HCT116 (cell line): ENCODE measurements around the gene CAMK2G. TPM values are rescaled to one million over a fixed set of nuclear protein-coding genes. Genes with fewer than 3 reads are reported as not detected.

ENCODE experiments used
- ATAC-seq: fragments of 200-7000 bp; cut with Tn5 transposase; 2 replicates; pipeline ENCODE4 v1.9.1; 2020; ENCODE audit warnings: mild to moderate bottlenecking, moderate library complexity
- BruUV-seq: library from RNA; stranded (reverse); fragments of 400-500 nt; replicated peaks from 2 replicates; lab custom pipeline; 2021; lab: Mats Ljungman, UMichigan
- CTCF ChIA-PET: fragments of 300-600 bp; sonication (Branson Sonifier 250); formaldehyde crosslinking; loops from one replicate; lab custom pipeline; 2021; ENCODE audit warnings: antibody characterized with exemption; lab: Charles Lee
- POLR2A ChIA-PET: fragments of 300-600, 350-600 bp; sonication (Branson Sonifier 250); formaldehyde crosslinking; loops from one replicate; lab custom pipeline; 2021; ENCODE audit warnings: antibody characterized with exemption; lab: Charles Lee
- RAD21 ChIA-PET, 2 experiments: fragments of 300-600 bp; sonication (Branson Sonifier 250); formaldehyde crosslinking; loops; one replicate each; lab custom pipeline; 2023; ENCODE audit warnings: low total read pairs in 2 of 2; ENCODE audit not compliant: uncharacterized antibody in 2 of 2, unreplicated experiment in 2 of 2, low non-redundant PET in 1 of 2; lab: Charles Lee
- DNase-seq: peaks from one replicate; pipeline ENCODE4 v3.0.0-alpha.2; 2010; ENCODE audit warnings: low read depth, low spot score
- H2AFZ ChIP-seq: fragments of 200-600 bp; shearing (Covaris generic), sonication (generic); 2 replicates; pipeline ENCODE4 v1.6.1; 2017; ENCODE audit warnings: low read depth, mixed run types, mixed read lengths, antibody characterized with exemption, low read length; ENCODE audit not compliant: poor library complexity, severe bottlenecking
- H3K27ac ChIP-seq: 2 replicates; pipeline ENCODE4 v1.5.1; 2012; ENCODE audit warnings: low read depth, low read length
- H3K27me3 ChIP-seq: fragments of 200-600 bp; sonication (generic); 2 replicates; pipeline ENCODE4 v1.6.1; 2016; ENCODE audit warnings: mixed run types, low read length, mixed read lengths; ENCODE audit not compliant: insufficient read depth
- H3K36me3 ChIP-seq, 2 experiments: fragments of 200-500 bp in 1 of 2; fragments of 200-600 bp in 1 of 2; sonication (Bioruptor generic) in 1 of 2; sonication (generic) in 1 of 2; 2 replicates each; pipeline versions ENCODE4 v1.5.1 to v1.6.1; 2014 to 2016; ENCODE audit warnings: low read length in 2 of 2, inconsistent platforms in 1 of 2, mixed read lengths in 1 of 2, mixed run types in 1 of 2; ENCODE audit not compliant: insufficient read depth in 2 of 2, control insufficient read depth in 1 of 2
- H3K4me1 ChIP-seq, 2 experiments: fragments of 200-600 bp in 1 of 2; sonication (generic) in 1 of 2; 2 replicates each; pipeline versions ENCODE4 v1.5.1 to v1.6.1; 2012 to 2017; ENCODE audit warnings: low read length in 2 of 2, inconsistent platforms in 1 of 2, mild to moderate bottlenecking in 1 of 2, mixed read lengths in 1 of 2, mixed run types in 1 of 2, moderate library complexity in 1 of 2; ENCODE audit not compliant: insufficient read depth in 2 of 2, control insufficient read depth in 1 of 2
- H3K4me2 ChIP-seq: fragments of 200-600 bp; sonication (generic); 2 replicates; pipeline ENCODE4 v1.6.1; 2017; ENCODE audit warnings: mixed run types, low read length, mixed read lengths
- H3K4me3 ChIP-seq, 2 experiments: fragments of 200-600 bp in 1 of 2; sonication (generic) in 1 of 2; replicated peaks in 1 of 2; 2 replicates each; pipeline ENCODE4 v1.5.1; 2011 to 2016; ENCODE audit warnings: low read length in 2 of 2, control low read depth in 1 of 2, low read depth in 1 of 2, mild to moderate bottlenecking in 1 of 2, mixed read lengths in 1 of 2, mixed run types in 1 of 2
- H3K79me2 ChIP-seq: fragments of 200-600 bp; sonication (generic); 2 replicates; pipeline ENCODE4 v1.6.1; 2017; ENCODE audit warnings: mild to moderate bottlenecking, mixed run types, low read length, moderate library complexity, mixed read lengths; ENCODE audit not compliant: insufficient read depth
- H3K9ac ChIP-seq: fragments of 200-600 bp; sonication (generic); 2 replicates; pipeline ENCODE4 v1.6.1; 2016; ENCODE audit warnings: low read length, mixed read lengths
- H3K9me2 ChIP-seq: fragments of 200-600 bp; sonication (generic), shearing (Covaris generic); 2 replicates; pipeline ENCODE4 v1.6.1; 2017; ENCODE audit warnings: mixed run types, mild to moderate bottlenecking, moderate library complexity; ENCODE audit not compliant: insufficient read depth
- H3K9me3 ChIP-seq, 2 experiments: fragments of 200-500 bp in 1 of 2; fragments of 200-600 bp in 1 of 2; sonication (Bioruptor generic) in 1 of 2; sonication (generic) in 1 of 2; 2 replicates each; pipeline ENCODE4 v1.6.1; 2014 to 2017; ENCODE audit warnings: low read length in 2 of 2, mixed read lengths in 2 of 2, inconsistent platforms in 1 of 2, low read depth in 1 of 2, mild to moderate bottlenecking in 1 of 2, mixed run types in 1 of 2, moderate library complexity in 1 of 2; ENCODE audit not compliant: control insufficient read depth in 1 of 2, insufficient read depth in 1 of 2
- H4K20me1 ChIP-seq: fragments of 200-600 bp; sonication (generic), shearing (Covaris generic); 2 replicates; pipeline ENCODE4 v1.6.1; 2017; ENCODE audit warnings: mixed run types, mild to moderate bottlenecking, moderate library complexity; ENCODE audit not compliant: insufficient read depth
- CBX3 ChIP-seq: IDR thresholded peaks from 2 replicates; pipeline ENCODE4 v1.6.1; 2012; ENCODE audit warnings: low read depth
- CTCF ChIP-seq, 3 experiments: fragments of 200-600 bp in 1 of 3; sonication (generic) in 1 of 3; IDR thresholded peaks in 2 of 3; conservative IDR thresholded peaks in 1 of 3; 2 replicates each; pipeline ENCODE4 v1.5.1; 2012 to 2017; ENCODE audit warnings: low read depth in 2 of 3, low read length in 2 of 3, antibody characterized with exemption in 1 of 3, borderline replicate concordance in 1 of 3, control low read depth in 1 of 3, mild to moderate bottlenecking in 1 of 3, mixed read lengths in 1 of 3, mixed run types in 1 of 3, moderate library complexity in 1 of 3; ENCODE audit not compliant: insufficient read depth in 1 of 3
- EZH2 ChIP-seq: fragments of 200-600 bp; sonication (generic); IDR thresholded peaks from 2 replicates; pipeline ENCODE4 v1.6.1; 2017; ENCODE audit warnings: antibody characterized with exemption, mixed run types
- EZH2phosphoT487 ChIP-seq: fragments of 200-600 bp; IDR thresholded peaks from 2 replicates; pipeline ENCODE4 v1.6.1; 2018; ENCODE audit warnings: antibody characterized with exemption, borderline replicate concordance
- MAX ChIP-seq: IDR thresholded peaks from 2 replicates; pipeline ENCODE4 v1.6.1; 2012
- POLR2A ChIP-seq: IDR thresholded peaks from 2 replicates; pipeline ENCODE4 v1.7.0; 2011; ENCODE audit warnings: borderline replicate concordance; ENCODE audit not compliant: insufficient read depth, insufficient read length; ENCODE audit errors: extremely low read depth
- SP1 ChIP-seq: IDR thresholded peaks from 2 replicates; pipeline ENCODE4 v1.6.1; 2012; ENCODE audit warnings: low read depth
- ZFX ChIP-seq: fragments of 450-650 bp; IDR thresholded peaks from 2 replicates; pipeline ENCODE4 v1.6.1; 2017
- ZNF274 ChIP-seq: fragments of 200-500 bp; sonication (Bioruptor generic); IDR thresholded peaks from 2 replicates; pipeline ENCODE4 v1.6.1; 2014; ENCODE audit warnings: mild to moderate bottlenecking, low read depth, low read length, inconsistent platforms
- intact Hi-C: fragments of 100-400 bp; cut with micrococcal nuclease; formaldehyde crosslinking; loops from 2 replicates; pipeline ENCODE4 v1.10.0; 2022
- total RNA-seq: library from RNA; stranded (reverse); gene quantifications from one replicate; pipeline ENCODE4 v1.2.1, GENCODE V29; 2021; ENCODE audit not compliant: unreplicated experiment
- TF ChIP-seq, protein P1 (sequence below): IDR thresholded peaks from 2 replicates; pipeline ENCODE4 v1.6.1; 2011; ENCODE audit warnings: mild to moderate bottlenecking, low read length, moderate library complexity; ENCODE audit not compliant: insufficient replicate concordance; ENCODE audit errors: extremely low read depth

The CAMK2G gene
- total RNA-seq, 1 experiment from 2014 or later, result 28.3 TPM

GRCh38 chr10:73876157-73876556 lies 1.8 kb upstream of the CAMK2G start:
- POLR2A ChIA-PET, result no interaction called here
- no peak overlapping the region for H3K27ac ChIP-seq
- CTCF ChIA-PET, result no interaction called here
- peaks cover 23% of the 10 kb centered on the region for H3K79me2 ChIP-seq
- RAD21 ChIA-PET, result no interaction called here
- H3K9me3 ChIP-seq, result no peaks in the 10 kb centered on the region
- peak overlapping the region; percentile 14; the same call in 1 of the 2 replicates for H3K9ac ChIP-seq
- TF ChIP-seq SP1 (peak; percentile 8; the same call in 1 of the 2 replicates), ZNF274 (no peak), ZFX (no peak), CTCF (IDR thresholded peaks at IDR 0.05 in 2 of 3, conservative IDR thresholded peaks at IDR 0.05 in 1 of 3; ENCODE audit: borderline replicate concordance in 1 of 3, insufficient read depth in 1 of 3, low read depth in 2 of 3, low read length in 2 of 3) (no peak), POLR2A (no peak), EZH2phosphoT487 (no peak)
- TF ChIP-seq, all 23 proteins: peak for 1
- peaks cover 2 to 4% of the 10 kb centered on the region in 2 experiments; a peak in 2 of 4 replicates for H3K36me3 ChIP-seq
- no peak overlapping the region for H2AFZ ChIP-seq
- no peaks in the 10 kb centered on the region for H3K27me3 ChIP-seq
- DNase-seq (no peak), ATAC-seq (no peak)
- intact Hi-C loops, result loop anchor here (5.0 kb wide), 1 partner anchor 104 kb away; a partner anchor contains a TSS
- no TSS peak for BruUV-seq
- no peak overlapping the region for H3K4me3 ChIP-seq
- peaks cover 33 to 58% of the 10 kb centered on the region in 2 experiments for H3K4me1 ChIP-seq
- peak overlapping the region; percentile 92 for H3K4me2 ChIP-seq
- H4K20me1 ChIP-seq, result no peaks in the 10 kb centered on the region
- no peaks in the 10 kb centered on the region for H3K9me2 ChIP-seq

GRCh38 chr10:73875139-73875475 lies 752 bp upstream of the CAMK2G start:
- no peak for ATAC-seq

More at GRCh38 chr10:73875139-73875475, 752 bp upstream of the CAMK2G start:
- ChIA-PET CTCF (interaction anchor here (1.1 kb wide), 1 partner anchor 112 kb away, joined by 3 read pairs; no protein-coding TSS in a partner anchor), RAD21 (interaction anchor here in 1 of 2 experiments (1.0 kb wide), 1 partner anchor 1360 kb away, joined by 3 read pairs; the partner anchor contains the start of gene COMTD1), POLR2A (no interaction called here)
- intact Hi-C loops, result loop anchor here (5.0 kb wide), 1 partner anchor 103 kb away; a partner anchor contains a TSS
- peaks cover 6% of the 10 kb centered on the region in 2 experiments; a peak in 2 of 4 replicates for H3K36me3 ChIP-seq
- peak overlapping the region; percentile 92 for H3K4me2 ChIP-seq
- H3K9me2 ChIP-seq, result no peaks in the 10 kb centered on the region
- BruUV-seq, result no TSS peak
- no peak overlapping the region for H2AFZ ChIP-seq
- no peaks in the 10 kb centered on the region for H3K9me3 ChIP-seq
- H4K20me1 ChIP-seq, result no peaks in the 10 kb centered on the region
- no peaks in the 10 kb centered on the region for H3K27me3 ChIP-seq
- H3K9ac ChIP-seq, result peak overlapping the region; percentile 49
- no peak for DNase-seq
- peak overlapping the region; percentile 42 to 58 for H3K4me3 ChIP-seq
- TF ChIP-seq MAX, result no peak
- TF ChIP-seq, protein P1, sequence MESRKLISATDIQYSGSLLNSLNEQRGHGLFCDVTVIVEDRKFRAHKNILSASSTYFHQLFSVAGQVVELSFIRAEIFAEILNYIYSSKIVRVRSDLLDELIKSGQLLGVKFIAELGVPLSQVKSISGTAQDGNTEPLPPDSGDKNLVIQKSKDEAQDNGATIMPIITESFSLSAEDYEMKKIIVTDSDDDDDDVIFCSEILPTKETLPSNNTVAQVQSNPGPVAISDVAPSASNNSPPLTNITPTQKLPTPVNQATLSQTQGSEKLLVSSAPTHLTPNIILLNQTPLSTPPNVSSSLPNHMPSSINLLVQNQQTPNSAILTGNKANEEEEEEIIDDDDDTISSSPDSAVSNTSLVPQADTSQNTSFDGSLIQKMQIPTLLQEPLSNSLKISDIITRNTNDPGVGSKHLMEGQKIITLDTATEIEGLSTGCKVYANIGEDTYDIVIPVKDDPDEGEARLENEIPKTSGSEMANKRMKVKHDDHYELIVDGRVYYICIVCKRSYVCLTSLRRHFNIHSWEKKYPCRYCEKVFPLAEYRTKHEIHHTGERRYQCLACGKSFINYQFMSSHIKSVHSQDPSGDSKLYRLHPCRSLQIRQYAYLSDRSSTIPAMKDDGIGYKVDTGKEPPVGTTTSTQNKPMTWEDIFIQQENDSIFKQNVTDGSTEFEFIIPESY, result no peak
- TF ChIP-seq EZH2phosphoT487, result no peak
- TF ChIP-seq EZH2, result no peak
- no peak for TF ChIP-seq CBX3
- peak overlapping the region; percentile 67; the same call in 1 of the 2 replicates for H3K27ac ChIP-seq
- H3K79me2 ChIP-seq, result peaks cover 30% of the 10 kb centered on the region
- peaks cover 31 to 55% of the 10 kb centered on the region in 2 experiments for H3K4me1 ChIP-seq
